ENCODE measurements around the gene MAGI1. TPM values are rescaled to one million over a fixed set of nuclear protein-coding genes. Genes with fewer than 3 reads are reported as not detected.

MAGI1 gene
- polyA plus RNA-seq, 2 donors: 6.0 to 10.6 TPM

- no peaks in the 10 kb centered on the region for H3K36me3 ChIP-seq (ENCODE audit: control insufficient read depth in 2 of 2, insufficient read depth in 2 of 2, low read length in 1 of 2)
- no peak overlapping the region for H3K27ac ChIP-seq (ENCODE audit: low read depth in 2 of 2, low read length in 1 of 2)
- H3K9me3 ChIP-seq (ENCODE audit: control insufficient read depth in 2 of 2, insufficient read depth in 1 of 2, low read depth in 1 of 2, low read length in 1 of 2): no peaks in the 10 kb centered on the region
- H3K27me3 ChIP-seq (ENCODE audit: control insufficient read depth in 1 of 2, insufficient read depth in 2 of 2, low read length in 2 of 2): no peaks in the 10 kb centered on the region
- H3K4me1 ChIP-seq (ENCODE audit: control insufficient read depth in 2 of 2, insufficient read depth in 2 of 2, low read length in 1 of 2): peaks cover 0 to 3% of the 10 kb centered on the region in 2 donors
- H3K4me3 ChIP-seq (ENCODE audit: low read depth in 1 of 2, low read length in 2 of 2): no peak overlapping the region
Measured at GRCh38 chr3:66041828-66042227, 3.1 kb upstream of the MAGI1 start.

- H3K9me3 ChIP-seq (ENCODE audit: control insufficient read depth in 2 of 2, insufficient read depth in 1 of 2, low read depth in 1 of 2, low read length in 1 of 2): no peaks in the 10 kb centered on the region
- peaks cover 0 to 3% of the 10 kb centered on the region in 2 donors for H3K4me1 ChIP-seq (ENCODE audit: control insufficient read depth in 2 of 2, insufficient read depth in 2 of 2, low read length in 1 of 2)
- no peaks in the 10 kb centered on the region for H3K36me3 ChIP-seq (ENCODE audit: control insufficient read depth in 2 of 2, insufficient read depth in 2 of 2, low read length in 1 of 2)
- H3K27ac ChIP-seq (ENCODE audit: low read depth in 2 of 2, low read length in 1 of 2): no peak overlapping the region
- no peak overlapping the region for H3K4me3 ChIP-seq (ENCODE audit: low read depth in 1 of 2, low read length in 2 of 2)
- WGBS, 2 donors: 69 to 77% methylated on average over 1 of the region's 1 CpG
- H3K27me3 ChIP-seq (ENCODE audit: control insufficient read depth in 1 of 2, insufficient read depth in 2 of 2, low read length in 2 of 2): no peaks in the 10 kb centered on the region
Measured at GRCh38 chr3:66041116-66041515, 2.4 kb upstream of the MAGI1 start.

GRCh38 chr3:66039590-66039887 lies 821 bp upstream of the MAGI1 start:
- Histone ChIP-seq H3K27me3 (ENCODE audit: control insufficient read depth in 1 of 2, insufficient read depth in 2 of 2, low read length in 2 of 2) (no peaks in the 10 kb centered on the region), H3K4me1 (ENCODE audit: control insufficient read depth in 2 of 2, insufficient read depth in 2 of 2, low read length in 1 of 2) (peaks cover 0 to 5% of the 10 kb centered on the region in 2 donors), H3K27ac (ENCODE audit: low read depth in 2 of 2, low read length in 1 of 2) (peak overlapping the region; percentile 79 to 84), H3K36me3 (ENCODE audit: control insufficient read depth in 2 of 2, insufficient read depth in 2 of 2, low read length in 1 of 2) (no peaks in the 10 kb centered on the region), H3K9me3 (ENCODE audit: control insufficient read depth in 2 of 2, insufficient read depth in 1 of 2, low read depth in 1 of 2, low read length in 1 of 2) (no peaks in the 10 kb centered on the region), H3K4me3 (ENCODE audit: low read depth in 1 of 2, low read length in 2 of 2) (peak overlapping the region; percentile 67 to 74)
- WGBS, 2 donors: 1 to 2% methylated on average over 20 of the region's 20 CpGs

- Histone ChIP-seq H3K4me1 (ENCODE audit: control insufficient read depth in 2 of 2, insufficient read depth in 2 of 2, low read length in 1 of 2) (peaks cover 0 to 5% of the 10 kb centered on the region in 2 donors), H3K27ac (ENCODE audit: low read depth in 2 of 2, low read length in 1 of 2) (peak overlapping the region; percentile 90 to 91), H3K4me3 (ENCODE audit: low read depth in 1 of 2, low read length in 2 of 2) (peak overlapping the region; percentile 74 to 76), H3K36me3 (ENCODE audit: control insufficient read depth in 2 of 2, insufficient read depth in 2 of 2, low read length in 1 of 2) (no peaks in the 10 kb centered on the region), H3K9me3 (ENCODE audit: control insufficient read depth in 2 of 2, insufficient read depth in 1 of 2, low read depth in 1 of 2, low read length in 1 of 2) (no peaks in the 10 kb centered on the region), H3K27me3 (ENCODE audit: control insufficient read depth in 1 of 2, insufficient read depth in 2 of 2, low read length in 2 of 2) (no peaks in the 10 kb centered on the region)
- WGBS, 2 donors: 0% methylated on average over 25 of the region's 25 CpGs
Measured at GRCh38 chr3:66038384-66038725, 363 bp downstream of the MAGI1 start.

GRCh38 chr3:66037986-66038369 lies 740 bp downstream of the MAGI1 start:
- Histone ChIP-seq H3K4me3 (ENCODE audit: low read depth in 1 of 2, low read length in 2 of 2) (peak overlapping the region; percentile 74 to 76), H3K36me3 (ENCODE audit: control insufficient read depth in 2 of 2, insufficient read depth in 2 of 2, low read length in 1 of 2) (no peaks in the 10 kb centered on the region), H3K4me1 (ENCODE audit: control insufficient read depth in 2 of 2, insufficient read depth in 2 of 2, low read length in 1 of 2) (peaks cover 0 to 5% of the 10 kb centered on the region in 2 donors), H3K27me3 (ENCODE audit: control insufficient read depth in 1 of 2, insufficient read depth in 2 of 2, low read length in 2 of 2) (no peaks in the 10 kb centered on the region), H3K9me3 (ENCODE audit: control insufficient read depth in 2 of 2, insufficient read depth in 1 of 2, low read depth in 1 of 2, low read length in 1 of 2) (no peaks in the 10 kb centered on the region), H3K27ac (ENCODE audit: low read depth in 2 of 2, low read length in 1 of 2) (peak overlapping the region; percentile 90 to 91)
- WGBS, 2 donors: 0 to 1% methylated on average over 30 to 31 of the region's 31 CpGs

GRCh38 chr3:66037330-66037985 lies 1.3 kb downstream of the MAGI1 start:
- no peaks in the 10 kb centered on the region for H3K27me3 ChIP-seq (ENCODE audit: control insufficient read depth in 1 of 2, insufficient read depth in 2 of 2, low read length in 2 of 2)
- peak overlapping the region; percentile 90 to 91 for H3K27ac ChIP-seq (ENCODE audit: low read depth in 2 of 2, low read length in 1 of 2)
- WGBS, 2 donors: 3% methylated on average over 33 of the region's 33 CpGs
- H3K4me1 ChIP-seq (ENCODE audit: control insufficient read depth in 2 of 2, insufficient read depth in 2 of 2, low read length in 1 of 2): peaks cover 0 to 5% of the 10 kb centered on the region in 2 donors
- H3K9me3 ChIP-seq (ENCODE audit: control insufficient read depth in 2 of 2, insufficient read depth in 1 of 2, low read depth in 1 of 2, low read length in 1 of 2): no peaks in the 10 kb centered on the region
- peak overlapping the region; percentile 74 to 76 for H3K4me3 ChIP-seq (ENCODE audit: low read depth in 1 of 2, low read length in 2 of 2)
- H3K36me3 ChIP-seq (ENCODE audit: control insufficient read depth in 2 of 2, insufficient read depth in 2 of 2, low read length in 1 of 2): no peaks in the 10 kb centered on the region

GRCh38 chr3:66036586-66037148 lies 2.1 kb downstream of the MAGI1 start:
- H3K4me1 ChIP-seq (ENCODE audit: control insufficient read depth in 2 of 2, insufficient read depth in 2 of 2, low read length in 1 of 2): peaks cover 0 to 5% of the 10 kb centered on the region in 2 donors

GRCh38 chr3:66035763-66036477 lies 2.8 kb downstream of the MAGI1 start:
- H3K4me3 ChIP-seq (ENCODE audit: low read depth in 1 of 2, low read length in 2 of 2): peak overlapping the region in 1 of 2 donors; percentile 74
- WGBS, 2 donors: 45 to 46% methylated on average over 5 of the region's 5 CpGs

More at GRCh38 chr3:66036586-66037148, 2.1 kb downstream of the MAGI1 start:
- 60 to 71% methylated on average over 9 of the region's 9 CpGs for WGBS, 2 donors
- Histone ChIP-seq H3K27me3 (ENCODE audit: control insufficient read depth in 1 of 2, insufficient read depth in 2 of 2, low read length in 2 of 2) (no peaks in the 10 kb centered on the region), H3K4me3 (ENCODE audit: low read depth in 1 of 2, low read length in 2 of 2) (peak overlapping the region; percentile 21 to 74), H3K9me3 (ENCODE audit: control insufficient read depth in 2 of 2, insufficient read depth in 1 of 2, low read depth in 1 of 2, low read length in 1 of 2) (no peaks in the 10 kb centered on the region), H3K36me3 (ENCODE audit: control insufficient read depth in 2 of 2, insufficient read depth in 2 of 2, low read length in 1 of 2) (no peaks in the 10 kb centered on the region), H3K27ac (ENCODE audit: low read depth in 2 of 2, low read length in 1 of 2) (no peak overlapping the region)

GRCh38 chr3:66033241-66034138 lies 5.2 kb downstream of the MAGI1 start:
- H3K4me3 ChIP-seq (ENCODE audit: low read depth in 1 of 2, low read length in 2 of 2): no peak overlapping the region
- H3K4me1 ChIP-seq (ENCODE audit: control insufficient read depth in 2 of 2, insufficient read depth in 2 of 2, low read length in 1 of 2): peaks cover 0 to 5% of the 10 kb centered on the region in 2 donors
- H3K36me3 ChIP-seq (ENCODE audit: control insufficient read depth in 2 of 2, insufficient read depth in 2 of 2, low read length in 1 of 2): no peaks in the 10 kb centered on the region
- no peaks in the 10 kb centered on the region for H3K27me3 ChIP-seq (ENCODE audit: control insufficient read depth in 1 of 2, insufficient read depth in 2 of 2, low read length in 2 of 2)
- 79 to 89% methylated on average over 3 of the region's 3 CpGs for WGBS, 2 donors
- H3K9me3 ChIP-seq (ENCODE audit: control insufficient read depth in 2 of 2, insufficient read depth in 1 of 2, low read depth in 1 of 2, low read length in 1 of 2): no peaks in the 10 kb centered on the region
- H3K27ac ChIP-seq (ENCODE audit: low read depth in 2 of 2, low read length in 1 of 2): no peak overlapping the region

More at GRCh38 chr3:66035763-66036477, 2.8 kb downstream of the MAGI1 start:
- H3K27ac ChIP-seq (ENCODE audit: low read depth in 2 of 2, low read length in 1 of 2): no peak overlapping the region
- no peaks in the 10 kb centered on the region for H3K9me3 ChIP-seq (ENCODE audit: control insufficient read depth in 2 of 2, insufficient read depth in 1 of 2, low read depth in 1 of 2, low read length in 1 of 2)
- no peaks in the 10 kb centered on the region for H3K27me3 ChIP-seq (ENCODE audit: control insufficient read depth in 1 of 2, insufficient read depth in 2 of 2, low read length in 2 of 2)
- peaks cover 0 to 5% of the 10 kb centered on the region in 2 donors for H3K4me1 ChIP-seq (ENCODE audit: control insufficient read depth in 2 of 2, insufficient read depth in 2 of 2, low read length in 1 of 2)
- H3K36me3 ChIP-seq (ENCODE audit: control insufficient read depth in 2 of 2, insufficient read depth in 2 of 2, low read length in 1 of 2): no peaks in the 10 kb centered on the region
